Activated T-helper 17 cell treated with anti-CD3 and anti-CD28 coated beads, Interleukin-2, amount 50 U/mL, for 72 hours (primary cell): ENCODE measurements around the gene MOV10L1. TPM values are rescaled to one million over a fixed set of nuclear protein-coding genes. Genes with fewer than 3 reads are reported as not detected.

Source experiments
- ATAC-seq: fragments of 150-1000 bp; cut with Tn5 transposase; replicated peaks from 2 replicates; pipeline ENCODE4 v1.10.0; 2021; ENCODE audit warnings: mild to moderate bottlenecking, moderate library complexity
- H3K27ac Mint-ChIP-seq: one replicate; pipeline ENCODE4 v1.8.0; 2022; ENCODE audit warnings: mixed read lengths
- H3K27me3 Mint-ChIP-seq: one replicate; pipeline ENCODE4 v1.8.0; 2022; ENCODE audit warnings: mixed read lengths
- H3K36me3 Mint-ChIP-seq: one replicate; pipeline ENCODE4 v1.8.0; 2022; ENCODE audit warnings: low read depth, mild to moderate bottlenecking, mixed read lengths
- H3K4me1 Mint-ChIP-seq: one replicate; pipeline ENCODE4 v1.8.0; 2022; ENCODE audit warnings: mixed read lengths
- H3K4me3 Mint-ChIP-seq: one replicate; pipeline ENCODE4 v1.8.0; 2022; ENCODE audit warnings: mild to moderate bottlenecking, mixed read lengths
- H3K9me3 Mint-ChIP-seq: one replicate; pipeline ENCODE4 v1.8.0; 2022; ENCODE audit warnings: mixed read lengths
- total RNA-seq, 2 donors: library from RNA; stranded (reverse); gene quantifications; one replicate each; pipeline ENCODE4 v1.2.3, GENCODE V29; 2022

The MOV10L1 gene
- total RNA-seq, 2 donors from 2014 or later = not detected

- Mint-ChIP-seq H3K9me3 (no peaks in the 10 kb centered on the region), H3K27ac (no peak overlapping the region), H3K27me3 (peaks cover 27% of the 10 kb centered on the region), H3K4me3 (no peak overlapping the region), H3K36me3 (no peaks in the 10 kb centered on the region), H3K4me1 (no peaks in the 10 kb centered on the region)
- no peak for ATAC-seq
Observed at GRCh38 chr22:50101870-50102565, 12.2 kb downstream of the MOV10L1 start.

- ATAC-seq = no peak
- H3K36me3 Mint-ChIP-seq = no peaks in the 10 kb centered on the region
Observed at GRCh38 chr22:50102946-50103345, 13.1 kb downstream of the MOV10L1 start.

GRCh38 chr22:50104141-50104544, 14.3 kb downstream of the MOV10L1 start:
- Mint-ChIP-seq H3K4me1 (no peaks in the 10 kb centered on the region), H3K27ac (no peak overlapping the region), H3K27me3 (peaks cover 17% of the 10 kb centered on the region), H3K36me3 (no peaks in the 10 kb centered on the region), H3K4me3 (no peak overlapping the region), H3K9me3 (no peaks in the 10 kb centered on the region)
- no peak for ATAC-seq

More at GRCh38 chr22:50102946-50103345, 13.1 kb downstream of the MOV10L1 start:
- no peak overlapping the region for H3K4me3 Mint-ChIP-seq
- H3K4me1 Mint-ChIP-seq = no peaks in the 10 kb centered on the region
- H3K27ac Mint-ChIP-seq = no peak overlapping the region
- H3K9me3 Mint-ChIP-seq = no peaks in the 10 kb centered on the region
- peaks cover 27% of the 10 kb centered on the region for H3K27me3 Mint-ChIP-seq

- Mint-ChIP-seq H3K4me1 (no peaks in the 10 kb centered on the region), H3K9me3 (no peaks in the 10 kb centered on the region), H3K36me3 (no peaks in the 10 kb centered on the region), H3K27me3 (peaks cover 11% of the 10 kb centered on the region), H3K4me3 (peak overlapping the region; percentile 68), H3K27ac (peak overlapping the region; percentile 36)
- peak; percentile 83 for ATAC-seq
Observed at GRCh38 chr22:50105208-50106100, 15.6 kb downstream of the MOV10L1 start.

- Mint-ChIP-seq H3K9me3 (no peaks in the 10 kb centered on the region), H3K36me3 (no peaks in the 10 kb centered on the region), H3K4me3 (no peak overlapping the region), H3K4me1 (no peaks in the 10 kb centered on the region), H3K27me3 (peaks cover 6% of the 10 kb centered on the region), H3K27ac (no peak overlapping the region)
- no peak for ATAC-seq
Observed at GRCh38 chr22:50107529-50107928, 17.7 kb downstream of the MOV10L1 start.

- no peak for ATAC-seq
- H3K9me3 Mint-ChIP-seq = no peaks in the 10 kb centered on the region
- H3K27ac Mint-ChIP-seq = no peak overlapping the region
- H3K4me3 Mint-ChIP-seq = no peak overlapping the region
- no peaks in the 10 kb centered on the region for H3K36me3 Mint-ChIP-seq
- peaks cover 13% of the 10 kb centered on the region for H3K27me3 Mint-ChIP-seq
- no peaks in the 10 kb centered on the region for H3K4me1 Mint-ChIP-seq
Observed at GRCh38 chr22:50111056-50111455, 21.2 kb downstream of the MOV10L1 start.

- Mint-ChIP-seq H3K4me1 (no peaks in the 10 kb centered on the region), H3K27me3 (peaks cover 13% of the 10 kb centered on the region), H3K27ac (no peak overlapping the region), H3K9me3 (no peaks in the 10 kb centered on the region), H3K4me3 (no peak overlapping the region), H3K36me3 (no peaks in the 10 kb centered on the region)
- ATAC-seq = peak; percentile 64
Observed at GRCh38 chr22:50112151-50113118, 22.6 kb downstream of the MOV10L1 start.

GRCh38 chr22:50114221-50115021, 24.6 kb downstream of the MOV10L1 start:
- Mint-ChIP-seq H3K4me1 (no peaks in the 10 kb centered on the region), H3K9me3 (no peaks in the 10 kb centered on the region)
- no peak for ATAC-seq

GRCh38 chr22:50115693-50116092, 25.9 kb downstream of the MOV10L1 start:
- ATAC-seq = no peak
- H3K4me1 Mint-ChIP-seq = no peaks in the 10 kb centered on the region
- H3K27me3 Mint-ChIP-seq = peaks cover 25% of the 10 kb centered on the region
- H3K4me3 Mint-ChIP-seq = no peak overlapping the region
- H3K9me3 Mint-ChIP-seq = no peaks in the 10 kb centered on the region
- H3K36me3 Mint-ChIP-seq = no peaks in the 10 kb centered on the region
- no peak overlapping the region for H3K27ac Mint-ChIP-seq

More at GRCh38 chr22:50114221-50115021, 24.6 kb downstream of the MOV10L1 start:
- no peak overlapping the region for H3K4me3 Mint-ChIP-seq
- peaks cover 19% of the 10 kb centered on the region for H3K27me3 Mint-ChIP-seq
- H3K27ac Mint-ChIP-seq = no peak overlapping the region
- no peaks in the 10 kb centered on the region for H3K36me3 Mint-ChIP-seq

GRCh38 chr22:50117168-50117762, 27.5 kb downstream of the MOV10L1 start:
- Mint-ChIP-seq H3K4me3 (no peak overlapping the region), H3K27me3 (peaks cover 28% of the 10 kb centered on the region), H3K36me3 (no peaks in the 10 kb centered on the region), H3K4me1 (no peaks in the 10 kb centered on the region), H3K27ac (no peak overlapping the region), H3K9me3 (no peaks in the 10 kb centered on the region)
- ATAC-seq = no peak

GRCh38 chr22:50118129-50118528, 28.3 kb downstream of the MOV10L1 start:
- Mint-ChIP-seq H3K9me3 (no peaks in the 10 kb centered on the region), H3K4me3 (no peak overlapping the region), H3K36me3 (no peaks in the 10 kb centered on the region), H3K4me1 (no peaks in the 10 kb centered on the region), H3K27ac (no peak overlapping the region), H3K27me3 (peaks cover 23% of the 10 kb centered on the region)
- no peak for ATAC-seq

- Mint-ChIP-seq H3K4me3 (no peak overlapping the region), H3K9me3 (no peaks in the 10 kb centered on the region), H3K27me3 (peaks cover 19% of the 10 kb centered on the region), H3K4me1 (no peaks in the 10 kb centered on the region), H3K27ac (no peak overlapping the region), H3K36me3 (no peaks in the 10 kb centered on the region)
- no peak for ATAC-seq
Observed at GRCh38 chr22:50118557-50119168, 28.9 kb downstream of the MOV10L1 start.
